Measurements from ENCODE around the gene ABCC6.

- TF ChIP-seq CTCF (IDR thresholded peaks at IDR 0.05; ENCODE audit: extremely low read depth in 1 of 2, insufficient read depth in 1 of 2, low read depth in 1 of 2, low read length in 2 of 2) (no peak), POLR2AphosphoS5 (IDR thresholded peaks at IDR 0.05; ENCODE audit: insufficient read depth, low read depth, low read length) (no peak), POLR2A (IDR thresholded peaks at IDR 0.05; ENCODE audit: low read depth, low read length) (no peak)
Observed at GRCh38 chr16:16169615-16170014, 53.7 kb downstream of the ABCC6 start.

Measured in endothelial cell of umbilical vein (primary cell).